ENCODE measurements around the gene GPR35.
"Not testable (repeated sequence)": the region's sequence is repeated elsewhere in the genome, so short reads cannot be mapped to it uniquely, and the experiment has no call there.

Gene GPR35

GRCh38 chr2:240615820-240616547, 9.3 kb upstream of the GPR35 start:
- H3K79me2 ChIP-seq (ENCODE audit: low read length): no peaks in the 10 kb centered on the region
- H3K9me3 ChIP-seq (ENCODE audit: insufficient read depth, low read length): no peaks in the 10 kb centered on the region
- no peak overlapping the region for H3K27ac ChIP-seq (ENCODE audit: low read length)
- H3K4me1 ChIP-seq (ENCODE audit: low read length): peaks cover 24% of the 10 kb centered on the region
- no peak overlapping the region for H3K9ac ChIP-seq (ENCODE audit: low read length)
- H3K4me2 ChIP-seq (ENCODE audit: low read length): no peak overlapping the region
- no peaks in the 10 kb centered on the region for H3K36me3 ChIP-seq (replicated peaks; ENCODE audit: low read depth, low read length)
- H3K4me3 ChIP-seq (ENCODE audit: low read length): no peak overlapping the region
- H4K20me1 ChIP-seq (ENCODE audit: insufficient read depth, low read length): no peaks in the 10 kb centered on the region
- no peaks in the 10 kb centered on the region for H3K27me3 ChIP-seq (ENCODE audit: low read depth, low read length)
- no peak overlapping the region for H2AFZ ChIP-seq (ENCODE audit: low read depth, low read length)
- TF ChIP-seq, protein P1, sequence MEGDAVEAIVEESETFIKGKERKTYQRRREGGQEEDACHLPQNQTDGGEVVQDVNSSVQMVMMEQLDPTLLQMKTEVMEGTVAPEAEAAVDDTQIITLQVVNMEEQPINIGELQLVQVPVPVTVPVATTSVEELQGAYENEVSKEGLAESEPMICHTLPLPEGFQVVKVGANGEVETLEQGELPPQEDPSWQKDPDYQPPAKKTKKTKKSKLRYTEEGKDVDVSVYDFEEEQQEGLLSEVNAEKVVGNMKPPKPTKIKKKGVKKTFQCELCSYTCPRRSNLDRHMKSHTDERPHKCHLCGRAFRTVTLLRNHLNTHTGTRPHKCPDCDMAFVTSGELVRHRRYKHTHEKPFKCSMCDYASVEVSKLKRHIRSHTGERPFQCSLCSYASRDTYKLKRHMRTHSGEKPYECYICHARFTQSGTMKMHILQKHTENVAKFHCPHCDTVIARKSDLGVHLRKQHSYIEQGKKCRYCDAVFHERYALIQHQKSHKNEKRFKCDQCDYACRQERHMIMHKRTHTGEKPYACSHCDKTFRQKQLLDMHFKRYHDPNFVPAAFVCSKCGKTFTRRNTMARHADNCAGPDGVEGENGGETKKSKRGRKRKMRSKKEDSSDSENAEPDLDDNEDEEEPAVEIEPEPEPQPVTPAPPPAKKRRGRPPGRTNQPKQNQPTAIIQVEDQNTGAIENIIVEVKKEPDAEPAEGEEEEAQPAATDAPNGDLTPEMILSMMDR (IDR thresholded peaks at IDR 0.05; ENCODE audit: low read depth, low read length): no peak
- no peak for TF ChIP-seq EZH2phosphoT487 (IDR thresholded peaks at IDR 0.05; ENCODE audit: low read depth)

- not testable (repeated sequence) for H3K9ac ChIP-seq (ENCODE audit: low read length); H4K20me1 ChIP-seq (ENCODE audit: insufficient read depth, low read length); H3K4me3 ChIP-seq (ENCODE audit: low read length); H3K9me3 ChIP-seq (ENCODE audit: insufficient read depth, low read length); H3K27ac ChIP-seq (ENCODE audit: low read length); H3K4me2 ChIP-seq (ENCODE audit: low read length); H3K36me3 ChIP-seq (replicated peaks; ENCODE audit: low read depth, low read length); H3K79me2 ChIP-seq (ENCODE audit: low read length); H2AFZ ChIP-seq (ENCODE audit: low read depth, low read length); H3K27me3 ChIP-seq (ENCODE audit: low read depth, low read length)
- H3K4me1 ChIP-seq (ENCODE audit: low read length): peaks cover 34% of the 10 kb centered on the region
Observed at GRCh38 chr2:240616860-240617666, 8.2 kb upstream of the GPR35 start.

DNA sequence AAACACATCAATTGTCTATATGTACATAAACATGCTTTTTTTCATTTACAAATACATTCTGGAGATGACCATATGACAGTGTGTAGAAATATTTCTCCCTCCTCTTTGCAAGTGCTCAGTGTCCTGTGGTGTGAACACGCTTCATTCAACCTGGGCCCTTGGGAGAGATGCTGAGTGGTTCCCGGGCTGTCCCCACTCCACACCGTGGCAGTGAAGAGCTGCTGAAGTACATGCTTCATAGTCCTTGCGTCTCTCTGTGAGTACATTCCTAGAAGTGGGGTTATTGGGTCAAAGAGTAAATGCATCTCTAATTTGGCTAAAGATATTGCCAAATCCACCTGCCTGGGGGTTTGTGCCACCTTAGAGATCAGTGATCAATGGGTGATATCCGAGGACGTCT, 6.5 kb upstream of the GPR35 start:
- H2AFZ ChIP-seq (ENCODE audit: low read depth, low read length): no peak overlapping the region
- no peaks in the 10 kb centered on the region for H3K36me3 ChIP-seq (replicated peaks; ENCODE audit: low read depth, low read length)
- H3K4me3 ChIP-seq (ENCODE audit: low read length): peak overlapping the region; percentile 81; the same call in 1 of the 2 replicates
- peak overlapping the region; percentile 55 for H3K27ac ChIP-seq (ENCODE audit: low read length)
- H3K9me3 ChIP-seq (ENCODE audit: insufficient read depth, low read length): no peaks in the 10 kb centered on the region
- no peaks in the 10 kb centered on the region for H4K20me1 ChIP-seq (ENCODE audit: insufficient read depth, low read length)
- no peaks in the 10 kb centered on the region for H3K79me2 ChIP-seq (ENCODE audit: low read length)
- H3K9ac ChIP-seq (ENCODE audit: low read length): peak overlapping the region; percentile 79; the same call in 1 of the 2 replicates
- no peaks in the 10 kb centered on the region for H3K27me3 ChIP-seq (ENCODE audit: low read depth, low read length)
- peaks cover 37% of the 10 kb centered on the region for H3K4me1 ChIP-seq (ENCODE audit: low read length)
- TF ChIP-seq, protein P1 (IDR thresholded peaks at IDR 0.05; ENCODE audit: low read depth, low read length): peak; percentile 37
- TF ChIP-seq EZH2phosphoT487 (IDR thresholded peaks at IDR 0.05; ENCODE audit: low read depth): no peak
- H3K4me2 ChIP-seq (ENCODE audit: low read length): peak overlapping the region; percentile 90

- Histone ChIP-seq H3K9ac (ENCODE audit: low read length) (peak overlapping the region; percentile 79), H3K9me3 (ENCODE audit: insufficient read depth, low read length) (no peaks in the 10 kb centered on the region), H3K4me1 (ENCODE audit: low read length) (peaks cover 37% of the 10 kb centered on the region), H4K20me1 (ENCODE audit: insufficient read depth, low read length) (no peaks in the 10 kb centered on the region), H3K4me2 (ENCODE audit: low read length) (peak overlapping the region; percentile 90), H3K79me2 (ENCODE audit: low read length) (no peaks in the 10 kb centered on the region), H3K4me3 (ENCODE audit: low read length) (peak overlapping the region; percentile 81), H3K27me3 (ENCODE audit: low read depth, low read length) (no peaks in the 10 kb centered on the region), H3K36me3 (replicated peaks; ENCODE audit: low read depth, low read length) (no peaks in the 10 kb centered on the region), H3K27ac (ENCODE audit: low read length) (peak overlapping the region; percentile 58), H2AFZ (ENCODE audit: low read depth, low read length) (no peak overlapping the region)
- TF ChIP-seq EZH2phosphoT487 (IDR thresholded peaks at IDR 0.05; ENCODE audit: low read depth): no peak
- TF ChIP-seq, protein P1 (IDR thresholded peaks at IDR 0.05; ENCODE audit: low read depth, low read length): no peak
Observed at GRCh38 chr2:240619506-240620148, 5.7 kb upstream of the GPR35 start.

All from OCI-LY3 (cell line).